BJ (cell line): ENCODE data around the gene BEND6. TPM values are rescaled to one million over a fixed set of nuclear protein-coding genes. Genes with fewer than 3 reads are reported as not detected.

Experiments used
- CTCF ChIA-PET: fragments of 350-600 bp; formaldehyde crosslinking; extraction: SDS; loops from one replicate; lab custom pipeline; 2021; ENCODE audit warnings: antibody characterized with exemption, inconsistent platforms; lab: Yijun Ruan, JAX
- POLR2A ChIA-PET: fragments of 300-600 bp; sonication (Branson Sonifier 250); formaldehyde crosslinking; extraction: SDS; loops from one replicate; lab custom pipeline; 2021; ENCODE audit warnings: antibody characterized with exemption; lab: Charles Lee
- DNase-seq: peaks from one replicate; pipeline ENCODE4 v3.0.0-alpha.2; 2011; ENCODE audit warnings: low read depth
- H3K27me3 ChIP-seq: 2 replicates; pipeline ENCODE4 v1.6.0; 2011; ENCODE audit warnings: low read length; ENCODE audit not compliant: control insufficient read depth, insufficient read depth
- H3K36me3 ChIP-seq: 2 replicates; pipeline ENCODE4 v1.5.1; 2011; ENCODE audit warnings: low read length; ENCODE audit not compliant: control insufficient read depth, insufficient read depth
- H3K4me3 ChIP-seq: 2 replicates; pipeline ENCODE4 v1.5.1; 2011; ENCODE audit warnings: low read depth, mild to moderate bottlenecking, control low read depth, low read length
- polyA plus RNA-seq: library from polyadenylated mRNA; depleted of rRNA; stranded (reverse); fragments of >200 nt; gene quantifications from 2 replicates; pipeline ENCODE4 v1.2.3, GENCODE V29; 2011
- TF ChIP-seq, protein P1 (sequence below): IDR thresholded peaks from 2 replicates; pipeline ENCODE4 v1.5.1; 2011; ENCODE audit warnings: low read depth, mild to moderate bottlenecking, control low read depth, inconsistent platforms, low read length, moderate library complexity; ENCODE audit not compliant: insufficient read depth

Gene BEND6
- polyA plus RNA-seq, 1 experiment, result 4.8 TPM

GRCh38 chr6:56961151-56961550 lies 6.2 kb downstream of the BEND6 start:
- Histone ChIP-seq H3K27me3 (no peaks in the 10 kb centered on the region), H3K4me3 (no peak overlapping the region), H3K36me3 (no peaks in the 10 kb centered on the region)
- ChIA-PET POLR2A (interaction anchor here (0.6 kb wide), 1 partner anchor 49 kb away, joined by 4 read pairs; no protein-coding TSS in a partner anchor), CTCF (interaction anchor here (7.1 kb wide), 1 partner anchor 58 kb away, joined by 60 read pairs; no protein-coding TSS in a partner anchor)
- TF ChIP-seq, protein P1, sequence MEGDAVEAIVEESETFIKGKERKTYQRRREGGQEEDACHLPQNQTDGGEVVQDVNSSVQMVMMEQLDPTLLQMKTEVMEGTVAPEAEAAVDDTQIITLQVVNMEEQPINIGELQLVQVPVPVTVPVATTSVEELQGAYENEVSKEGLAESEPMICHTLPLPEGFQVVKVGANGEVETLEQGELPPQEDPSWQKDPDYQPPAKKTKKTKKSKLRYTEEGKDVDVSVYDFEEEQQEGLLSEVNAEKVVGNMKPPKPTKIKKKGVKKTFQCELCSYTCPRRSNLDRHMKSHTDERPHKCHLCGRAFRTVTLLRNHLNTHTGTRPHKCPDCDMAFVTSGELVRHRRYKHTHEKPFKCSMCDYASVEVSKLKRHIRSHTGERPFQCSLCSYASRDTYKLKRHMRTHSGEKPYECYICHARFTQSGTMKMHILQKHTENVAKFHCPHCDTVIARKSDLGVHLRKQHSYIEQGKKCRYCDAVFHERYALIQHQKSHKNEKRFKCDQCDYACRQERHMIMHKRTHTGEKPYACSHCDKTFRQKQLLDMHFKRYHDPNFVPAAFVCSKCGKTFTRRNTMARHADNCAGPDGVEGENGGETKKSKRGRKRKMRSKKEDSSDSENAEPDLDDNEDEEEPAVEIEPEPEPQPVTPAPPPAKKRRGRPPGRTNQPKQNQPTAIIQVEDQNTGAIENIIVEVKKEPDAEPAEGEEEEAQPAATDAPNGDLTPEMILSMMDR, result no peak
- DNase-seq, result no peak

DNA sequence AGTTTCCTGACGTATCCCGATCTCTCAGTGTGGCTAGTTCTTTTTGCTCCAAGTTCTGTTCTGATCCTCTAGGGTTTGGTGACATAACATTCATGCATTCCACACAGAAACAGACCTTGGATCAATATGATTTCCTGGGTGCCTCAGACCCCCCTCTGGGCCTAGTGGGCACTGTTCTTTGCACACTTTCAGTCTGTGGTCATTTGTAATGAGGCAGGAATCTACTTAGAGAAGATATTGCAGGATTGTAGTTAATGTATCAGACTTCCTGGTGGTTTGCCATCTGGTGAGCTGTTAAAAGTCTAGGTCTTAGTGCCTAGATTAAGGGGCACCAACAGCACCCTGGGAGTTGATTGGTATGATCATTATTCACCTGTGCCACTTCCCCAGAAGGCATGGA lies 7.5 kb downstream of the BEND6 start:
- ChIA-PET CTCF (interaction anchor here (0.7 to 1.0 kb wide), 2 partner anchors 37 to 253 kb away, joined by 3 to 4 read pairs; no protein-coding TSS in a partner anchor), POLR2A (no interaction called here)
- Histone ChIP-seq H3K27me3 (no peaks in the 10 kb centered on the region), H3K4me3 (no peak overlapping the region), H3K36me3 (no peaks in the 10 kb centered on the region)
- DNase-seq, result no peak
- TF ChIP-seq, protein P1, result no peak

GRCh38 chr6:56963043-56963442 lies 8.1 kb downstream of the BEND6 start:
- Histone ChIP-seq H3K27me3 (no peaks in the 10 kb centered on the region), H3K36me3 (no peaks in the 10 kb centered on the region), H3K4me3 (no peak overlapping the region)
- DNase-seq, result no peak
- ChIA-PET POLR2A (no interaction called here), CTCF (interaction anchor here (0.6 to 1.8 kb wide), 3 partner anchors 10 to 254 kb away, joined by 3 to 4 read pairs (median 4); no protein-coding TSS in a partner anchor)
- TF ChIP-seq, protein P1, result no peak

DNA sequence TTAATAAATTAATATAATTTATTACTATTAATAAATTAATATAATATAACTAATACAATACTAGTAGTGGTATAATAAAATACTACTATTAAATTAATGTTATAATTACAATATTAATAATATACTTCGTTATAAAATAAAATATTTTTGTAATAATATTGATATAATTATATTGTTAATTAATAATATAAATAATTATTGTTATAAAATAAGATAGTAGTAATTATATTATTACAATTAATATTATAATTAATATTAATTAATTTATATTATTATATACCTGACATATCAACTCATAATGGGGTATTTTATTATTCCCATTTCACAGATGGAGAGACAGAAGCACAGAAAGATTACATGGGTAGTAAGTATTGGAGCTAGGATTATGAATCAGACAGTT lies 8.9 kb downstream of the BEND6 start:
- no peak for DNase-seq
- POLR2A ChIA-PET, result no interaction called here
- H3K36me3 ChIP-seq, result no peaks in the 10 kb centered on the region
- no peak overlapping the region for H3K4me3 ChIP-seq
- TF ChIP-seq, protein P1, result no peak
- CTCF ChIA-PET, result interaction anchor here (0.6 to 1.8 kb wide), 3 partner anchors 11 to 61 kb away, joined by 3 to 5 read pairs (median 4); no protein-coding TSS in a partner anchor
- H3K27me3 ChIP-seq, result no peaks in the 10 kb centered on the region

GRCh38 chr6:56965126-56965525 lies 10.2 kb downstream of the BEND6 start:
- CTCF ChIA-PET, result interaction anchor here (0.6 to 1.3 kb wide), 3 partner anchors 10 to 85 kb away, joined by 4 to 5 read pairs (median 4); partner anchors contain the start of gene BEND6
- no peak for DNase-seq
- H3K4me3 ChIP-seq, result no peak overlapping the region
- TF ChIP-seq, protein P1, result no peak
- no peaks in the 10 kb centered on the region for H3K36me3 ChIP-seq
- POLR2A ChIA-PET, result no interaction called here
- H3K27me3 ChIP-seq, result no peaks in the 10 kb centered on the region
